PFSK-1 (cell line): ENCODE results near the gene TTC28.

Experiments used
- POLR2AphosphoS5 ChIP-seq: IDR thresholded peaks from 2 replicates; pipeline ENCODE4 v1.6.1; 2012; ENCODE audit warnings: low read depth, mild to moderate bottlenecking, control low read depth, low read length, moderate library complexity
- REST ChIP-seq, 2 experiments: IDR thresholded peaks; 2 replicates each; pipeline versions ENCODE4 v1.6.1 to v1.8.0; 2011 to 2012; ENCODE audit warnings: low read depth in 2 of 2, low read length in 2 of 2, control low read depth in 1 of 2, inconsistent platforms in 1 of 2, mild to moderate bottlenecking in 1 of 2, moderate library complexity in 1 of 2; ENCODE audit not compliant: insufficient read depth in 1 of 2
- SIN3A ChIP-seq: IDR thresholded peaks from 2 replicates; pipeline ENCODE4 v1.6.1; 2012; ENCODE audit warnings: mild to moderate bottlenecking, low read length, moderate library complexity, borderline replicate concordance; ENCODE audit not compliant: insufficient read depth
- TAF1 ChIP-seq: IDR thresholded peaks from 2 replicates; pipeline ENCODE4 v1.6.1; 2012; ENCODE audit warnings: low read length, control low read depth, borderline replicate concordance; ENCODE audit not compliant: insufficient read depth

- no peak for TF ChIP-seq TAF1
- TF ChIP-seq POLR2AphosphoS5, result no peak
- TF ChIP-seq REST (IDR thresholded peaks at IDR 0.05; ENCODE audit: insufficient read depth in 1 of 2, low read depth in 2 of 2, low read length in 2 of 2), result no peak
- no peak for TF ChIP-seq SIN3A
These were observed 230.6 kb downstream of the TTC28 start for GRCh38 chr22:28449041-28449440.
